ENCODE results near the gene INTS6L. TPM values are rescaled to one million over a fixed set of nuclear protein-coding genes. Genes with fewer than 3 reads are reported as not detected.

INTS6L gene, protein sequence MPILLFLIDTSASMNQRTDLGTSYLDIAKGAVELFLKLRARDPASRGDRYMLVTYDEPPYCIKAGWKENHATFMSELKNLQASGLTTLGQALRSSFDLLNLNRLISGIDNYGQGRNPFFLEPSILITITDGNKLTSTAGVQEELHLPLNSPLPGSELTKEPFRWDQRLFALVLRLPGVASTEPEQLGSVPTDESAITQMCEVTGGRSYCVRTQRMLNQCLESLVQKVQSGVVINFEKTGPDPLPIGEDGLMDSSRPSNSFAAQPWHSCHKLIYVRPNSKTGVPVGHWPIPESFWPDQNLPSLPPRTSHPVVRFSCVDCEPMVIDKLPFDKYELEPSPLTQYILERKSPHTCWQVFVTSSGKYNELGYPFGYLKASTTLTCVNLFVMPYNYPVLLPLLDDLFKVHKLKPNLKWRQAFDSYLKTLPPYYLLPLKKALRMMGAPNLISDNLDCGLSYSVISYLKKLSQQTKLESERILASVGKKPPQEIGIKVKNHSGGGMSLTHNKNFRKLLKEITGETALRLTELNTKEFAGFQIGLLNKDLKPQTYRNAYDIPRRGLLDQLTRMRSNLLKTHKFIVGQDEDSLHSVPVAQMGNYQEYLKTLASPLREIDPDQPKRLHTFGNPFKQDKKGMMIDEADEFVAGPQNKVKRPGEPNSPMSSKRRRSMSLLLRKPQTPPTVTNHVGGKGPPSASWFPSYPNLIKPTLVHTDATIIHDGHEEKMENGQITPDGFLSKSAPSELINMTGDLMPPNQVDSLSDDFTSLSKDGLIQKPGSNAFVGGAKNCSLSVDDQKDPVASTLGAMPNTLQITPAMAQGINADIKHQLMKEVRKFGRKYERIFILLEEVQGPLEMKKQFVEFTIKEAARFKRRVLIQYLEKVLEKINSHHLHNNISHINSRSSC
- total RNA-seq, result 14.7 TPM

DNA sequence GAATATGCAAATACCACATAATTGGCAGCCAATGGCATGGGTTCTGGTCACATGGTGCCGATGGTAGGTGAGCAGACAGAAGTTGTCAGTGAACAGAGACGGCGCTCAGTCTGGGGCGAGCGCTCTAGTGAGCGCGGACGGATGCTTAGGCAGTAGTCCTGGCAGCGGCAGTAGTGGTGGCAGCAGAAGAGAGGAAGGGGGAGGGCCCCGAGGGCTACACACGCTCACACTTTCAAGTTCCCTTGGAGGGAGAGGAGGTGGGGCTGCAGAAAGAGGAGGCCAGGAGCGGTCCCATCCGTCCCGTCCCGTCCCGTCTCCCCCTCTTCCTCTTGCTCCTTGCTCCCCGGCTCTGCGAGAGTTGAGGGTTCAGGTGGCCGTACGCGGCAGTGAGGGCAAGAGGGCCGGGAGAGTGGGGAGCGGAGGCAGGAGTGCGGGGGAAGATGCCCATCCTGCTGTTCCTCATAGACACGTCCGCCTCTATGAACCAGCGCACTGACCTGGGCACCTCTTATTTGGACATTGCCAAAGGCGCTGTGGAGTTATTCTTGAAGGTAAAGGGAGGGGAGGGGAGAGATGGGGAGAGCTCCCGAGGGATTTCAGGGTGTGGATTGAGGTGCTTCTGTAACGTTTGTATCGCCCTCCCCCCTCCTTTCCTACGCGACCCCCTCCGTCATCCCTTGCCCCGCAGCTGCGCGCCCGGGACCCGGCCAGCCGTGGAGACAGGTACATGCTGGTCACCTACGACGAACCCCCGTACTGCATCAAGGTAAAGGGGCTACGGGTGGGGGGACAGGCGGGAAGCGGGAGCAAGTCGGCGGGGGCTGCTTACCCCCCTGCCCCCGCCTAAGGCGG lies at the start of gene INTS6L:
Gene INTS6L (plus strand): TSS at position 108 of the 852 bp plus-strand sequence. CDS start 333 bp downstream, at position 441.
- DNase-seq, result peak; percentile 93

DNA sequence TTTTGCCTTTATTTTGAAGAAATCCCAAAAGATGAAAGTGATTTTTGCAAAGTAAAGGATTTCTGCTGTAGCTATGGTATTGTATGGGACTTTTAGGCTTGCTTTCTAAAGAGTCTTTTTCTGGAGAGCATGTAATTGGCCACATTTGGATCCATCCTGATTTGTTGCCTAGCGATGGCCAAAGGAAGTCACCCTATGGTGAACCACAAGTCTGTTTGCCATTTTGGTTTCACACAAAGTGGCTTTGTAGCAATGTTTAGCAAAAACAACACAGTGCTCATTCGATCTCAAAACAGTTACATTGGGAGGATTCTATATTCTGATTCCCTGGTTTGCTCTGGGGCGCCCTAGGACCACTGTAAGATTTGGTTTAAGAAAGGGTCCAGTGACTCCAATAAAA lies 44.1 kb upstream of the INTS6L start:
- DNase-seq, result no peak

DNA sequence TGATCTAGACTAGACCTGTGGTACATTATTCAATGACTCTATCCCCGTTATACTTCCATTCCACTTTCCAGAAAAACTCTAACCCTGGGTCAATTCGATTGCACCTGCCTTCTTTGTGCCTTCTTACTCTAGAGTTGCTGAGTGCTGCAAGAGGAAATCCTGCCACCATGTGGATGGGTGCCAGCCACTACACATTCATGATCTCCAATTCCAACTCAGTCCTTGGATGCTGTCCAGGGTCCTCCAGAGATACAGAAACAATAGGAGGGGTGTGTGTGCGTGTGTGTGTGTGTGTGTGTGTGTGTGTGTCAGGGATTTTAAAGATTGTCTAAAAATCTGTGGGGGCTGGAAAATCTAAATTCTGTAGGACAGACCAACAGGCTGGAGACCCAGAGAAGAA lies 42.9 kb upstream of the INTS6L start:
- peak; percentile 86 for DNase-seq

DNA sequence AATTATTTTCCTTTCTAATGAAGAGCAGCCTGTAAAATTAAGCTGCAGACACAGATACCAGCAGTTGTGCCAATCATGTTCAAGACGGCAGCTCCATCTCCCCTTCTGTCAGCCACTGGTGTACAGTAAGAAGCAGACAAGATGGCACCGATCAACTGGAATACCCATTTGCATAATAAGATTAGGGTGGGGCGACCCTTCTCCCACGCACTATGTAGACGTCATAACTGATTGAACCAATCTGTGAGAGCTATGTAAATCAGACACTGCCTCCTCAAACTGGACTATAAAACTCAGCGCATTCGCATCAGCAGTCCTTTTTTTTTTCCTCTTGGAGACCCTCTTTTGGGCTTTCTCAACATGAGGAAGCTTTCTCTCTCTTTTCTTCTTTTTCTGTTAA lies 40.4 kb upstream of the INTS6L start:
- DNase-seq, result no peak

DNA sequence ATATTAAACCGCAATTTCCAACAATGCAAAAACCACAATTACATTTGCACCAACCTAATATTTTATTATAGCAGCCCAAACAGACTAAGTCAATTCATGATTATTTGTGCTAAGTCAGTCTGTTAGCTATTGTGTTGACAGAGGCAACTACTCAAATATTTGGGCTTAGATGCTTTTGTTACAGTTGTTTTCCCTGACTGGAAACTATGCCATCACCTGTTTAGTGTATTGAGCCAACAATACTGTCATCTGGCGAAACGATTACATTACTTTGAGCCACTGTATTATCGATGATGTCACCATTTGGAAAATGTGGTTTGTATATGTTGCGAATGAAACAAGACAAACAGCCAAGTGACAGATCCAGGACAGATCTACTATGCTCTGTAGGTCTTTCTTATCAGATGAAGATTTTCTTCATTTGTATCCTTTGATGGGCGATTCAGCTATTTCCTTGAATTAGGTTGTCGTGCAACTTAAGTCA lies 38.7 kb upstream of the INTS6L start:
- no peak for DNase-seq

DNA sequence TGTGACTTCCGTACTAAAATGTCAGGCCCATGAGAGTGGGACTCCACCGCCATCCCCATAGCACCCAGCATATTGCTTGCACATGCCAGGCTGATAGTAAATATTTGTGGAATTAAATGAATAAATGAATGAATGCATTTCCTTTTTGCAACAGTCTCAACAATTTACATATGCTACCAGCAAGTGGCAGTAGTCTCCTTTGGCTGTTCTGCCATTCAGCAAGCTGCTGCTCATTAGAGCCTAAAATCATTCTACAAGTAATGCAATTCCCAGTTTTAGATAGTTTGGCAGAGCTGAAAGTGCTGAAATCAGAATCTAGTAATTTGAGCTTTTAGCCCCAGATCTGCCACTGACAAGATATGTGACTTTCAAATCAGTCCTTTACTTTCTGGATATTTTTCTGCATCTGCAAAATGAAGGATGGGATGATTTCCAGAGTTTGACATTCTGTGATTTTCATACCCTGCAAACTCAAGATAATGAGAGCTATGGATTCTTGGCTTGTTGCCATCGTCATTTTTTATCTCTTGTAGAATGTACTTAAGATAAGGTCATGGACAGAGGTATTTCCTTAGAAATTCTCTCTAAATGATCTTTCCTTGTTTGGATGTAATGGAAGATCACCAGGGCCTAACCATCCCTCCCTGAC lies 35.7 kb upstream of the INTS6L start:
- DNase-seq, result peak; percentile 50

DNA sequence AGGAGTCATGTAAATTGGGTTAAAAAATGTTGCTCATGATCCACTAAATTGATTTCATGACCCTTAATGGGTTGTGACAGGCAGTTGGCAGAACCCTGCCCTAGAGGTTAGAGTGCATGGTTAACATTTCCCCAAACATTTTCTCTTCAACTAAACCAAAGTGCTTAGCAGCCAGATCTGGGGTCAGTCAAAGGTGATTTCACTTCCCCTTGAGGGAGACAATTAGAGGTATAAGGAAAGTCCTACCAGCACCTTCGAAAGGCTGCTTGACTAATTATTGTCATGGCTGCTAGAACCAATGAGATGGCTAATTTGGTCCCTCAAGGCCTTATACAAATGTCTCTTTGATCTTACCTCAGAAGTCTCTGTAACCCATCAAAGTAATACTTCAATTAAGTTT lies 30.9 kb upstream of the INTS6L start:
- no peak for DNase-seq

DNA sequence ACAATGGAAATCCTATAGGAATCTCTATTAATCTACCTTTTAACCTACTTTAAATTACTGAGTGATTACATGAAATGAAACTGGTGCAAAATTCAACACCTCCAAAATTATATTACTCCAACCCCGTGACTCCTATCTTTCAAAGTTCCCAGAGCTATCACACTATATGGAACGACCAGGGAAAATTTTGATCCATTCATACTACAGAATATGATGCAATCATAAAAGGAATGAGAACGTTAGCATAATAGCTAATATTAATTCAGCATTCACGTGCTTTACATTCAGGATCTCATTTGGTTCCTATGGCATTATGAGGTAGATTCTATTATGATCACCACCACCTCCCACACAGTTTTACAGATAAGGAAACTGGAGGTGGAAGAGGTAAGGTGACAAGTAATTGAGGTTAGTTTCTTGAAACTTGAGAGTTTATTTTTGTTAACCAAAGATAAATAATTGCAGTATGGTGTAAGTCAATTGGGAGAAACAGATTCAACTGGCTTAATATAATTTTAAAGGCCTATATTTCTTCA lies 29.4 kb upstream of the INTS6L start:
- no peak for DNase-seq

DNA sequence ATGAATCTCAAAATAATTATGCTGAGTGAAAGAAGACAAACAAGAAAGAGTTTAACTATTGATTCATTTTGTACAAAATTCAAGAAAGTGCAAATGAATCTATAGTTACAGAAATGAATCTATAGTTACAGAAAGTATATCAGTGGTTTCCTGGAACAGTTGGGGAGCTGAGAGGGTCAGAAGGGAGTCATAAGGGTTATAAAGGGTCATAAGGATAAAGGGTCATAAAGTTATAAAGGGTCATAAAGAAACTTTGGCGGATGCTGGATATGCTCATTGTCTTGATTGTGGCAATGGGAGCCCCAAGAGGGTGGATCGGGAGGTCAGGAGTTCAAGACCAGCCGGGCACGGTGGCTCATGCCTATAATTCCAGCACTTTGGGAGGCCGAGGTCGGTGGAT lies 26.0 kb upstream of the INTS6L start:
- DNase-seq, result no peak

DNA sequence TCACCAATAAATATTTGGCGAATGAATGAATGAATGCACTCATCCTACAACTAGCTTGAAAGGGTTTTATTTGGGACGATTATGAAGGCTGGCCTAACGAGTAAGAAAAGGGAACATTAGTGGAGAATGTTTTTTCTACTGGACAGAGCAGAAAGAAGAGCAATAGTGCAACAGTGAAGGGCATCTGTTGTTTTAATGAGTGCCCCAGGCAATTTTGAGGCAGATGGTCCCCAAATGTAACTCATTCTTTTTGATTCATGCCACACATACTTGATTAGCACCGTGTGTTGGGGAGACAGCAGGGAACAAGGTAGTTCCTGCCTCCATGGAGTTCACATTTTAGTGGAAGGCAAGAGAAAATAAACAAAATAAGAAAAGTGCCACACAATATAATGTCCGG lies 22.7 kb upstream of the INTS6L start:
- no peak for DNase-seq

DNA sequence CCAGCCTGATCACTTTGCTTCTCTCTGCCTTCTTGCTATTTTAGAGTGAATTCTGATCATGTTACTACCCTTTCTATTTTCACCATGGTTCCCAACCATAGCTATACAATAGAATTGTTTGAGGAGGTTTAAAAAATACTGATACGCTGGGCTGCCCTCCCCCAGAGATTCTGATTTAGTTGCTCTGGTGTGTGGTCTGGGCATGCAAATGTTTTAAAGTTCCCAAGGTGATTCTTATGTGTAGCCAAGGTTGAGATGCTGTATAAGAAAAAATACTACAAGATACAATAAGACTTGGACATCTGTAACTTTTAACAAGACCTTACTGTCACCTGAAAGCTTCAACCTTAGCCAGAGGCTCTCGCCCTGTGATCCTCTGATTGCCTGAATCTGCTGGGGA lies 22.2 kb upstream of the INTS6L start:
- DNase-seq, result no peak

DNA sequence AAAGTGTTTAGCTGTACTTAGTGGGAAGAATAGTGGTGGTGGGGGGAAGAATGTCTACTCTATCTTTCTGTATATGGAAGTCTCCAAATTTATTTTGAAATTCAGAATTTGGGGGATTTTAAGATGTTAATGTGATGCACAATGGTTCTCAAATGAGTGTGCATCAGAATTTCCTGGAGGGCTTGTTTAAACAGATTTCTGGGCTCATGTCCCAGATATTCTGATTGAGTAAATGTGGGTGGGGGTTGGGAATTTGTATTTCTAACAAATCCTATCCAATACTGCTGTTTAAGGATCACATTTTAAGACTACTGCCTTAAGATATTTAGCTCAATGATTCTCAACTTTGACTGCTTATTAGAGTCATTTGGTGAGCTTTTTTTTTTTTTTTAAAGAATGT lies 15.1 kb upstream of the INTS6L start:
- no peak for DNase-seq

DNA sequence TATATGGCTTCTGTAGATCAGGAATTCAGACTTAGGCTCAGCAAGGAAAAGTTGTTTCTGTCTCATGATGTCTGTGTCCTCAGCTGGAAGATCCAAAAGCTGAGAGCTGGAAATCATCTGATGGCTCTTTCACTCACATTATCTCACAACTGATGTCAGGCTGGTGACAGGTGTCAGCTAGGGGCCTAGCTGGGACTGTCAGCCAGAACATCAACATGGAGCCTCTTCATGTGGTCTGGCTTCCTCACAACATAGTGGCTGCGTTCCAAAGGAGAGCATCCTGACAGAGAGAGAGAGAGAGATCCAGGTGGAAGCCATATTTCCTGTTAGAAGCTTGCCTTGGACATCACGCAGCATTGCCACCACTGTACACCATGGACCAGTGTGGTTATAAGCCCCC lies 10.6 kb upstream of the INTS6L start:
- no peak for DNase-seq

DNA sequence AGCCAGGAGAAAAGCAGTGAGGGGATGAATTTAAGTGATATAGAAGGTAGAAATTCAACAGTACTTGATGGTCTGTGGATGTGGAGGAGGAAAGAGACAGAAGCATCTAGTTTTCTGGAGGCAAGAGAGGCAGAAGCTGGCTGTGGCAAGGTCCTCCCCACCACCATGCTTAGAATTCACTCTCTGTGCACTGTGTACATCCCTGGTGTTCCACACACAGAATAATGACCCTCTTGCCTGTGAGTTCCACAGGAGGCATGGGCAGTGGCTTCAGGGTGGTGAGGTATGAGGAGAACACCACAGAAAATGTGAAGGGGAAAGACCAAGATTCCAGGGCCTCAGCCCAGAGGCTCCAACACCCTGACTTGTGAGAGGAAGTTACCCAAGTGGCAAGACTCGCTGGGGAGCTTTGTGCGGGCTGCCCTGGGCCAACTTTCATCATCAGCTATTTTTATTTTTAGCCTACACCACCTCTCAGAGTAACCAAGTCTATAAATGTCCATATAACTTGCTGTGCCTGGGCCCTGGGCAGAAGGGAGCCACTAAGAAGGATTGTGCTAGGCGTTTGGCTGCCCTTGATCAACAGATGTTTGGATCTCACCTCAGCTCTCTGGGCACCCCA lies 7.8 kb upstream of the INTS6L start:
- DNase-seq, result no peak

DNA sequence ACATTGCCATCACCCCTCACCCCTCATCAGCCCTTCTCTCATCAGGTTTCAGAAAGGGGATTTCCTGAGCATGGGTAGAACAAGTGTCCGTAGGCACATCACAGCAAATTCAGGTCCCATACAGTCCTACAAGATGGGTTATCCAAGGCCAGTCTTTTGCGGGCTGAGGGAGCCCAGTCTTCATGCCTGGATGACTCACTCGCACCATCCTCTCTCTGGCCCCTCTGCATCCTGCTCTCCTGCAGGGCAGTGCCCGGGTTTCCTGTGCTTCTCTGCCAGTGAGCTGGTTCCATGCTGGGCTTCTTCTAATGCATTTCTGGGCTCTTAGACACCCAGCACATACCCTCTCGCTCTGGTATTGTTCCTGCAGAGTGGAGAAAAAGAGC lies 7.3 kb upstream of the INTS6L start:
- no peak for DNase-seq

DNA sequence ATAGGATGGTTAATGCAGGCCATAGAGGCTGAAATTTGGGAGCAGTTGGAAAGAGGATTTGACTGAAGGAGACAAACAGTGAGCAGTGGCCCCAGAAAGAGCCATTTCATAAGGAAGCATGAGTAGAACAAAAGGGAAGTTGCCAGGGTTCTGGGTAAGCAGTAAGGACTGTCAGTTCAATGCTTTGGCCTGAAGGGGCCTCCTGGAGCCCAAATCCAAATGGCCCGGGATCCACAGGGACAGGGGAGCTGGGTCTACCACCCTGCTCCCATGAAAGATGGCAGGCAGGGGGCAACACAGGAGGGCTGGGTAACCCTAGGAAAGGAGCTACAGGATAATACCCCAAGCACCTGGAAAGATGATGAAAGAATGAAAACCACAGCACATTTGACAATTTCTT lies 4.1 kb upstream of the INTS6L start:
- no peak for DNase-seq

DNA sequence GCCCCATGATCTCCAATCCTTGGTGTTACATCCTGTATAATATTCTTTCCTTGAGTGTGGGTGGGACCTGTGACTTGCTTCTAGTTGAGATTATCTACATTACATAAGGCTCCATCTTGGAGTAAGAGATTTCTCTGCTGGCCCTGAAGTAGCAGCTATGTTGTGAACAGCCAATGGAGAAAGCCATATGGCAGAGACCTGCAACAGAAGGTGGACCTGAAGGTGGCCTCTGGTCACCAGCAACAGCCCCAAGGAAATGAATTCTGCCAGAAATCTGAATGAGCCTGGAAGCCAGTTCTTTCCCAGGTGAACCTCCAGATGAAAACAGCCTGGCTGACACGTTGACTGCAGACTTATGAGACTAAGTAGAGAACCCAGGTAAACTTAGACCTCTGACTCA lies 2.3 kb upstream of the INTS6L start:
- no peak for DNase-seq

DNA sequence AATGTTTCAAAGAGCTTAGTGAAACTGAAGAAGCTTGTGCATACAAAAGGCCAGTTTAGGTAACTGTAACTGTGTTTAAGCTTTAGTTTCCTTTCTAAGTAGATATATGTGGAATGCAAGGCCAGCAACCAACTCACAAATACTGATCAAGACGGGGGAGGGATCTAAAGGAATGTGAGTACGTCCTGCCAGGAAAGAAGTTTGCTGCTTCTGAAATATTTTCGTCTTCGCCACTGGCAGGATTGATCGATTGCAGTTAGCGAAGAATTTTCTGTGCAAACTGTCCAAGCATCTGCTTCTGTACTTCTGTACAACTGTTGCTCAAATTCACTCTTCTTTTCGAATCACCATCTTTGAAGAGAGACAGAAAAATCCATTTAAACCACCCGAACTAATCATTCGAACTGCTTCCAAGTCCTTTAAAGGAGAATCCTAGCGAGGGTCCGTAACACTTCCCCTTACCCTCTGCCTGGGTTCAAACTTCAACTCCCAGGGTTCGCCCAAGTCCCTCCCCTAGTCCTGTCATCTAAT lies 373 bp upstream of the INTS6L start:
- DNase-seq, result no peak

DNA sequence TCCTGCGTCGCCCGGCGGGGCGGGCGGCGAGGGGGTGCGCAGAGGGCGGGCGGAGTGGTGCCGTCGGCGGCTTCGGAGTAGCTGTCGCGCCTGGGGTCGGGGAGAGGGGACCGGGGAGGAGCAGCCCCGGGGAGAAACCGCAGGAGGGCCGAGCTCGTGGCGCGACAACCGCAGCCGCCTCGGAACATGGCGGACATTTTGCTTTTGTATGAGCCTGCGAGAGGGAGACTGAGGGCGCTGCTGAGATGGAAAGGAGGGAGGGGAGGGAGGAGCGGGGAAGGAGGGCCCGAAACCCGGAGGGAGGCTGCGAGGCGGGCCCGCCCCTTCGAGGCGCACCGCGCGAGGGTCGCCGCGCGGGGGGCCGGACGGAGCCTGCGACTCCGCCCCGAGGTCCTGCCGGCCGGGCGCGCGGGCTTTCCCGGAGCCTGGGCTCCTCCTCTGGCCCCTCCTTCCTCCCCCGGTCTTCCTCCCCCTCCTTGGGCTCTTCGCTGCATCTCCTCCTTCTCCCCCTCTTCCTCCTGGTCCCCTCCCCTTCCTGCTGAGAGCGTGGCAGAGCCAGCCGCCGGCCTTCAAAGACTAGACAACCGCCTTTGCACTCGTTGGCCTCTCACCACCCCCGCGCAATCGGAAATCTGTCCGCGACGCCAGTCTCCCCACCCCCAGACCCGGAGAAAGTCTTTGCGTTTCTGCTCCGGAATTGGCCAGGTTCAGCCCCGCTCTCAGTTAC lies 1.1 kb downstream of the INTS6L start:
- peak; percentile 94 for DNase-seq

DNA sequence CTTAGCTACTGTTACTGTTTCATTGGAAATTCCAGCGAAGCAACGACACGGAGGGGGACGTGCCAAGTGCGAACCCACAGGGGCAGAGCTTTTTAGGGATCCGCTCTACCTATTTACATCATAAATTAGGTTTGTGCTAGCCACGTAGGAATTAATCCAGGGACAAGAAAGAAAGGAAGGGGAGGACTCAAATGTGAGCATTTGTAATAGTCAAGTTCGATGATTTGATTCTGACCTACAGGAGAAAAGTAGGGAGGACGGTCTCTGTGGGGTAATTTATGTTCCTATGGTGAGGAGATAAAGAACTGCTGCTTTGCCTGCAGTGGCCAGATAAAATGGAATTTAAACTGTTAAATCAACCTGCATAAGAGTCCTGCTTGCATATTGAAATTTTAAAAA lies 1.7 kb downstream of the INTS6L start:
- no peak for DNase-seq
